Measurements from ENCODE around the gene CNTN5. TPM values are rescaled to one million over a fixed set of nuclear protein-coding genes. Genes with fewer than 3 reads are reported as not detected.

CNTN5 gene
- total RNA-seq, 1 experiment from 2014 or later: 0.17 TPM

DNA sequence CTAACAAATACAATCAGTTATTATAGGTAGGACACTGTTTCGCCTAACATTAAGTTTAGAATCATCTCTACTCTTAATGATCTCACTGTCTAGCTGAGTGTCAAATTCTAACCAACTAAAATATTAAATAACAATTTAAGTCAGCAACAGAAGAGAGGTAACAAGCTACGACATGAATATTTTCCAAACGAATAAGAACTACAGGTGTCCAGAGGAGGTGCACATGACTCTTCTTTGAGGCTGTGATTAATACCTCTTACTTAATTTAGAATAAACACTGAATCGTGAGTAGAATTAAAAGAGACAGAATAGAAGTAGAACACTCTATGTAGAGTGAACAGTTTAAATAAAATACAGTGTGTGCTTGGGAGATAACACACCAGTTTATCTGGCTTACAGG is 1047.4 kb downstream of the CNTN5 start:
- Histone ChIP-seq H3K27me3 (ENCODE audit: control insufficient read depth, insufficient read depth, low read length) (no peaks in the 10 kb centered on the region), H3K36me3 (replicated peaks; ENCODE audit: control insufficient read depth, insufficient read depth, low read length) (no peaks in the 10 kb centered on the region), H3K4me3 (ENCODE audit: insufficient read depth, low read depth, low read length) (no peak overlapping the region)
- DNase-seq: no peak

DNA sequence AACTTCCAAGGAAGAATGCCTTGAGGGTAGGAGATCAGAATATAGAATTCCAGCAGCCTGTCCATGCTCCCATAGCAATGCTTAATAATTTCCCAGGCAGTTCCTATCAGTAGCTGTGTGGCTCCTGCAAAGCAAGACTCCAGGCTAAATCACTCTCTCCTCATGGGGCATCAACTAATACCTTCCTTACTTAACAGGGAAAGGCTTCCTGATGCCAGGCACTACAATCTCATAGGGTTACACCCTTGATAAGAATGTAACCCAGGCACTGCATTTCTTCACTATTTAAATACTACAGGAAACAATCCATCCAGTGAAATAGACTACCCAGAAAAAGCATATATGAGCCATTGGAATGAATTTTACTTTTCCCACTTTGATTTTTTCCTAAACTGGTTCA is 1051.4 kb downstream of the CNTN5 start:
- no peaks in the 10 kb centered on the region for H3K36me3 ChIP-seq (replicated peaks; ENCODE audit: control insufficient read depth, insufficient read depth, low read length)
- no peak overlapping the region for H3K4me3 ChIP-seq (ENCODE audit: insufficient read depth, low read depth, low read length)
- no peak for DNase-seq
- H3K27me3 ChIP-seq (ENCODE audit: control insufficient read depth, insufficient read depth, low read length): no peaks in the 10 kb centered on the region

DNA sequence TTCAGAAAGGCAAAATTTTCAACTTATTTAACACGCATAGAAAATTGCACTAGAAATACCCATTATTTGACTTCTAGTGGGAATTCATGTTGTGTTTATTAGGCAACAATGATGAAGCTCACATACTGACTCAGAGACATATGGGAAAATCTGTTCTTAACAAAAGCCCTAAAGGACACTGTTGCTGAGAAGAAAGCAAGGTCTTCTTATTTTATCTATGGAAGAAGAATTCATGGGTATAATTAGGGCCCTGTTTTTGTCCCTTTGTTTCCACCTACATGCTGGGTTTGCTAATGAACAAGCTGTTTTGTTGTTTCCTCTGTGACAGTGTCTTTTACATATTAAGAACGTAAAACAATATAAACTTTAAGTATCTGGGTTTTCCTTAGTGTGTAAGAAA is 1059.6 kb downstream of the CNTN5 start:
- DNase-seq: no peak
- no peaks in the 10 kb centered on the region for H3K27me3 ChIP-seq (ENCODE audit: control insufficient read depth, insufficient read depth, low read length)
- H3K36me3 ChIP-seq (replicated peaks; ENCODE audit: control insufficient read depth, insufficient read depth, low read length): no peaks in the 10 kb centered on the region
- H3K4me3 ChIP-seq (ENCODE audit: insufficient read depth, low read depth, low read length): no peak overlapping the region

DNA sequence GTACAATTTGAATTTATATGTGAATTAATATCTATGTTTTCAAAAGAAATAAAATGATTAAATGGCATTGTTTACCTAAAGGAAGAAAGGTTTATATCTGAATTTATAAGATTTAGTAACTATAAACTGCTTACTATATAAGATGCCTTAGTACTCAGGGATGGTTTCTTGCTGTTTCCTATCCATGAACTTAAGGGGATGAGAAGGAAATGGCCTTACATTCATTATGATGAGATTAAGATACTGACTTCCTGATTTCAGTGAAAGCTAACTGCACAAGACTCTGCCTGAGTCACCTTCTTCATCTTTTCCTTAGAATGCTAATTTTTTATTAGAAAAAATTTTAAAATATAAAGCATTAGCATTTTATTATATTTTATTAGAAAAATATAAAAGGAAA is 1060.1 kb downstream of the CNTN5 start:
- Histone ChIP-seq H3K36me3 (replicated peaks; ENCODE audit: control insufficient read depth, insufficient read depth, low read length) (no peaks in the 10 kb centered on the region), H3K27me3 (ENCODE audit: control insufficient read depth, insufficient read depth, low read length) (no peaks in the 10 kb centered on the region), H3K4me3 (ENCODE audit: insufficient read depth, low read depth, low read length) (no peak overlapping the region)
- no peak for DNase-seq

DNA sequence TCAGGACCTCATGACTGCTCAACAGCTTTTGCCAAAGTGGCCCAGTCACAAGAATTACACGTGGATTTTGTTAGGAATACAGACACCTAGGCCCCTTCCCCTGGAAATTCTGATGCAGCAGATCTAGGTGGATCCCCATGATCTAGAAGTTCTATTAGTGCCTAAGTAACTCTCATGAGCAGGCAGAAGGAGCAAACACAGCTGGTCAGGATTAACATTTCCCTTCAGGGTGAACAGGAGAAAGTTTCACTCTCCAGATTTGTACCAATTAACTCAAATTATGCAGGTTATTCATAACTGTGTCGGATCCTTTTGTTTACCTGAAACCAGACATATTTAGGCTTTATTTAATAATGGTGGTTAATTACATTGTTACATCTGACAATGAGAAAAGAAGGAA is 1072.9 kb downstream of the CNTN5 start:
- no peaks in the 10 kb centered on the region for H3K36me3 ChIP-seq (replicated peaks; ENCODE audit: control insufficient read depth, insufficient read depth, low read length)
- DNase-seq: no peak
- H3K27me3 ChIP-seq (ENCODE audit: control insufficient read depth, insufficient read depth, low read length): no peaks in the 10 kb centered on the region
- no peak overlapping the region for H3K4me3 ChIP-seq (ENCODE audit: insufficient read depth, low read depth, low read length)

DNA sequence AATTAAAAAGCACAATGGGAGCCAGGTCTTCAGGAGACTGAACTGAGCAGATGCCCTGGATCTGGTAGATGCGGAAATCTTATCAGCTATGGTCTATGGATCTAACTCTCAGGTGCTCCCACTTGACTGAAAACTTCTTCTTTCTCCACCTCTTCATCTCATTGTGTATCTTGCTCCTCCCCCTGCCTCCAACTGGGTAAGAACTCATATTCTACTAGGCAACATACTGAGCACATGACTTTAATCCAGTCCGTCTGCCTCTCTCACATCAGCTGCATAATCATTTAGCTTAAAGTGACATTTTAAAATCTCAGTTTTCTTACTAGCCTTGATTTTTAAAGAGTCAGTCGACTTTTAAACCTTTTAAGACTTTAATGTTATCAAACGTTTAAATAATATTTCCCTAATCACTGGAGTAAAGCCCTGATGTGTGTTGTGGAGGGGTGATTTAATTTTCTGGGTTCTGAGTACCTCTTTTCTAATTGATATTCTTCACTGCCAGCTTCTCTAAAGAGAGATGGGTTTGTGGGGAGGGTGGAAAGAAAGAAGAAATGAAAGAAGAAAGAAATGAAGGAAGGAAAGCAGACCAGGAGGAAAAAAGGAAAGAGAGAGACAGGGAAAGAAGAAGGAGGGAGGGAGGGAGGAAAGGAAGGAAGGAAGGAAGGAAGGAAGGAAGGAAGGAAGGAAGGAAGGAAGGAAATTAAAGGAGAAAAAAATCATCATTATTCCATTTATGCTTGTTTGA is 1073.5 kb downstream of the CNTN5 start:
- Histone ChIP-seq H3K27me3 (ENCODE audit: control insufficient read depth, insufficient read depth, low read length) (no peaks in the 10 kb centered on the region), H3K36me3 (replicated peaks; ENCODE audit: control insufficient read depth, insufficient read depth, low read length) (no peaks in the 10 kb centered on the region), H3K4me3 (ENCODE audit: insufficient read depth, low read depth, low read length) (no peak overlapping the region)
- peak; percentile 2 for DNase-seq

DNA sequence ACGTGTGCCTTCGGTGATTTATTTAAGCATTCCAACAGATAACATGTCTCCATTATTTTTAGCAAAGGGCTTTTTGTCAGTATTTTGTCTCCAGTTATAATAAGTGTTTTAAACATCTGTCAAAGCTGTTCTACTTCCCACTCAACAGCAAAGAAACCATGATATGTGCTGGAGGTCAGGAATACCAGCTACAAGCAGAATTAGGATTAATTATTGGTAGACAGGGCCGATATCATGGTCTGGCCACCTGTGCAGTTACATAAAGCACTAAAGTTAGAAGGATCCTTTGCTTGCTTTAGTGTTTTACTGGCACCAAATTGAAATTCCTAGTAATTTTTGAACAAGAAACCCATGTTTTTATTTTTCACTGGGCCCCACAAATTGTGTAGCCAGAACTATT is 1075.1 kb downstream of the CNTN5 start:
- Histone ChIP-seq H3K4me3 (ENCODE audit: insufficient read depth, low read depth, low read length) (no peak overlapping the region), H3K36me3 (replicated peaks; ENCODE audit: control insufficient read depth, insufficient read depth, low read length) (no peaks in the 10 kb centered on the region), H3K27me3 (ENCODE audit: control insufficient read depth, insufficient read depth, low read length) (no peaks in the 10 kb centered on the region)
- DNase-seq: no peak

DNA sequence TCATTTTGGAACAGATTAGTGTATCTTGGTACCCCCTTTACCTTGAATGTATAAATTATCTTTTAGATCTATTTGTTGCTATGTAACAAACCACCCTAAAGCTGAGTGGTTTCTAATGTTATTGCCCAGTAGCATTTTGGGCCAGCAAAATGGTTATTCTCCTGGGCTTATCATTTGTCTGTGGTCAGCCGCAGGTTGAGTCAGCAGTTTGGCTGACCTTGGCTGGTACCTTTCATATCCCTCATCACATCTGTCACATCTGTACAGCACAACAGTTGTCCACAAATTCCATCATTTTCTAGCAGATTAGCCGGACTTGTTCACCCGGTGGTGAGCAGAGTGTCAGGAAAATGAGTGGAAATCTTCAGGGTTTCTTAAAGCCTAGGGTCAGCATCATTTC is 1077.8 kb downstream of the CNTN5 start:
- Histone ChIP-seq H3K27me3 (ENCODE audit: control insufficient read depth, insufficient read depth, low read length) (no peaks in the 10 kb centered on the region), H3K36me3 (replicated peaks; ENCODE audit: control insufficient read depth, insufficient read depth, low read length) (no peaks in the 10 kb centered on the region), H3K4me3 (ENCODE audit: insufficient read depth, low read depth, low read length) (no peak overlapping the region)
- no peak for DNase-seq

DNA sequence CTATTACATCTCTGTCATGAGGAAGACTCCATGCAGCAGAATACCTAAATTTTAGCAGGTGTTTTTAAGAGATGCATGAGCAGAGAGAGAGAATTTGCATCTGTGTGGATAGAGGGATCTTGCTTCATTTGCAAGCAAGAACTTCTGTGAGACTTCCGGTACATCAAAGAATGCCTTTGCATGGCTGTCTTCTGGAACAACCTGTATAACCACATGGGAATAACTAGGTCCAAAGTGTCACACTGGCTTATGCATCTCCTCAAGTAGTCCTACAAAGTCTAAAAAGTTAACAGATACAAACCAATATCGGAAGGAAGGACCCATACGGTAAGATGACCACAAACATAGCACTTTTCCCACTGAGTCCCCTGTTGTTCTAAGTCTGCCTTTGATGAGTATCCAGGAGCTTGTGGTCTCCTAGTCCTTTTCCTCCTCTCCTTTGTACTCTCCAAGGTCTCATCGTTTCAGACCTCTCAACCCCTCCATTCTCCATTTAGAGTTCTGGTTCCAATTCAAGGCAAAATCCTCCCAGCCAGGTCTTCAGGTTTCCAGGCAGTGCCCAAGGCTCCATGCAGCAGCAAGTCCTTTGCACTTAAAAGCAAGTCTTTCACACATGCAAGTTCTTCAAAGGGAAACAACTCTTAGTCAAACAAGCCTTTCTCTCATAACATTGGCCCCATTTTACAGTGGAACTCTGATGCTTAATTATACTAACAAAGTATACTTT is 1084.7 kb downstream of the CNTN5 start:
- Histone ChIP-seq H3K27me3 (ENCODE audit: control insufficient read depth, insufficient read depth, low read length) (no peaks in the 10 kb centered on the region), H3K36me3 (replicated peaks; ENCODE audit: control insufficient read depth, insufficient read depth, low read length) (no peaks in the 10 kb centered on the region), H3K4me3 (ENCODE audit: insufficient read depth, low read depth, low read length) (no peak overlapping the region)
- no peak for DNase-seq

DNA sequence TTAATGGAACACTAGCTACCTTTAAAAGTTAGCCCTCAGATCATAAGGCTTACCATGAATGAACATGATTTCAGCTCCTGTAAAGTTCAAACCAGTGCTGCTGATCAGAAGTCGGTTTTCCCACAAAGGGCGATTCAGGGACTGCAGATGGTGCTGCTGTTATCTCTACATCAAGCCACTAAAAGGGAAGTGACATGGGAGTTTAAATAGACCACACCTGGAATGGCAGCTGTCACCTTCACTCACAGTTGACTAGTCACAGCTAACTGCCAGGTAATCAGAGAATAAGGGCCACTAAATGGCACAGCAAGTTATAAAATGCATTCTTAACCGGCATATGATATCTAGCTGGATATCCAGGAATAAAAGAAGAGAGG is 1085.2 kb downstream of the CNTN5 start:
- Histone ChIP-seq H3K4me3 (ENCODE audit: insufficient read depth, low read depth, low read length) (no peak overlapping the region), H3K27me3 (ENCODE audit: control insufficient read depth, insufficient read depth, low read length) (no peaks in the 10 kb centered on the region), H3K36me3 (replicated peaks; ENCODE audit: control insufficient read depth, insufficient read depth, low read length) (no peaks in the 10 kb centered on the region)
- no peak for DNase-seq

DNA sequence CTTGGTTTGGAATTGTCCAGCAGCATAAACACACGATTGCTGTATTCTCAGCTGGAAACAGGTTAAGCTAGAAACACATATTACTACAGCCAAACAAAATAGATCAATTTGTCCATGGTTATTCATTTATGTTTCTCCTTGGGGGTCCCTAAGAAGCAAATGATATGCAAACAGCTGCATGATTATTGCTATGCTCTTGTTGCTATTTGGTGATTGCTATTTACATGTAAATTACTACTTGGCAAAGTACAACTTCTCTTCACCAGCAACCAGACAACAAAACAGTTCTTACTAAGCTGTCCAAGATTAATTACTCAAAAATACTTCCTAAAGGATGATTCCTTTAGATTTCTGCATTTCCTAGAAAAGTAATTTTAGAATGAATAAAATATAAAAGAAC is 1098.4 kb downstream of the CNTN5 start:
- DNase-seq: no peak
- Histone ChIP-seq H3K27me3 (ENCODE audit: control insufficient read depth, insufficient read depth, low read length) (no peaks in the 10 kb centered on the region), H3K36me3 (replicated peaks; ENCODE audit: control insufficient read depth, insufficient read depth, low read length) (no peaks in the 10 kb centered on the region), H3K4me3 (ENCODE audit: insufficient read depth, low read depth, low read length) (no peak overlapping the region)

DNA sequence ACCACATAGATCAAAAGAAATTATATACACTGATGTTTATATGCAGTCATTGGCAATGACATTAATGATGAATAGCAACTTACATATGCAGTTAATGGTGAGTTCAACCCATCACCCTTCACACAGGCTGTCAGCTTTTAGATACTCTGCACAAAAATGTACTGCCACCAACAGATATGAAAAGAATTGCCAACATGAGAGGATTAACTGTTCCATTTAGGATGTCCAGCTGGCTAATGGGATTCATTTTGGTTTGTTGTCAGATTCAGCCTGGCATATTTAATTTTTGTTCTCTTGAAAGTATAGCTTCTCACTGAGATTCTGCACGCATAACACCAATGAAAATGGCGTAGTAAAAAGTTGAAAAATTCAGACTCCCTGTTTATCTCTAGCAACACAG is 1112.4 kb downstream of the CNTN5 start:
- no peaks in the 10 kb centered on the region for H3K36me3 ChIP-seq (replicated peaks; ENCODE audit: control insufficient read depth, insufficient read depth, low read length)
- no peaks in the 10 kb centered on the region for H3K27me3 ChIP-seq (ENCODE audit: control insufficient read depth, insufficient read depth, low read length)
- DNase-seq: no peak
- no peak overlapping the region for H3K4me3 ChIP-seq (ENCODE audit: insufficient read depth, low read depth, low read length)

DNA sequence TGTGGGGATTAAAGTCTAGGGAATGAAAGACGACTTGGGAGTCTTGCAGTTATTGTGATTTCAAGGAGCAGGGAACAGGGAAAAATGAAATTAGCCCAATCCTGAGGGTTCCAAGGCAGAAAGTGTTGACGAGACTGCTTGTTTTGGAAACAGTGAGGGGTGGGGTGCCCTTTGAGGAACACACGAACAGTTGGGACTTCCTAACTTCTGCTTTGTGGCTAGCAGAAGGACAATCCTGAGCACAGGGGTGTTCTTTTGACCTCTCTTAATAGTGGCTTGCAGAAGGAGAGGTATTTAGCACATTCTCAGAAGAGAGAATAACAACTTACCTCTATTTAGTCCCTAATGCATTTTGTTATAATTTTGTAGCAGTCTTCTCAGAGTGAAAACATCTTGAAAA is 1120.5 kb downstream of the CNTN5 start:
- Histone ChIP-seq H3K27me3 (ENCODE audit: control insufficient read depth, insufficient read depth, low read length) (no peaks in the 10 kb centered on the region), H3K36me3 (replicated peaks; ENCODE audit: control insufficient read depth, insufficient read depth, low read length) (no peaks in the 10 kb centered on the region), H3K4me3 (ENCODE audit: insufficient read depth, low read depth, low read length) (no peak overlapping the region)
- DNase-seq: no peak

DNA sequence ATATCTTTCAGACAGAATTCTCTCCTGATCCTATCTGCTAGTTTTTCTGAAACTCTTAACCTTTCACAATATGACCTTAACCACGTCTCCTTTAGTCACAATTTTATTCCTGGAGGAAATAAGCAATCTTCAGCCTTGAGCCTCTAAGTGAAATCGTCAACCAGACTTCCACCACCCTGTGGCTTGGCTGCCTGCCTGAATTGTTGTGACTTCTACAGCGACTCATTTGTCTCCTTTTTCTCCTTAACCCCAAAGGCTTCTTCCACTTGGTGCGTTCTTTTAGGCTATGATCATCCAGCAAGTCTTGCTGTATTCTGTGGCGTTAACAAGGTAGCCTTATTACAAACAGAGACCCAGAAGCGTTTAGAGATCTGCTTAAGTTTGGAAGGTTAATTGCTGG is 1131.2 kb downstream of the CNTN5 start:
- no peaks in the 10 kb centered on the region for H3K27me3 ChIP-seq (ENCODE audit: control insufficient read depth, insufficient read depth, low read length)
- DNase-seq: no peak
- H3K4me3 ChIP-seq (ENCODE audit: insufficient read depth, low read depth, low read length): no peak overlapping the region
- H3K36me3 ChIP-seq (replicated peaks; ENCODE audit: control insufficient read depth, insufficient read depth, low read length): no peaks in the 10 kb centered on the region

DNA sequence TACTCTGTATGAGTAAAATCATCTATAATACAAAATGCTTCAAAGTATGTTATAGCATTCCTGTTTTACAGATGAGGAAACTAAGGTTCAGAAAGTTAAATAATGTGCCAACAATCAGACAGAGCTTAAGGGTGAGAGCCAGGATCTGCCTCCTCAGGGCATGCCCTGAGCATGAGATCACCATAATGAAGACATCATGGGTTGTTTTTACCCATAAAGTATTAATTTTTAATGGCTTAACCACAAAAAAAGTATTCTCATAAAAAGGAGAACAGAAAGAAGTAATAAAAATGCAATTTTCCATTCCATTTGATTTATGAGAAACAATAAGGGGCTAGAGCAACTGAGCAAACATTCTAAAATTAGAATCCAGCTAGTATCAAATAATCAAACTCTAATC is 1132.0 kb downstream of the CNTN5 start:
- no peak for DNase-seq
- no peaks in the 10 kb centered on the region for H3K36me3 ChIP-seq (replicated peaks; ENCODE audit: control insufficient read depth, insufficient read depth, low read length)
- H3K4me3 ChIP-seq (ENCODE audit: insufficient read depth, low read depth, low read length): no peak overlapping the region
- H3K27me3 ChIP-seq (ENCODE audit: control insufficient read depth, insufficient read depth, low read length): no peaks in the 10 kb centered on the region
